Prostate gland (tissue), 2 donors: ENCODE results near the gene CLCN2.

ENCODE experiments used
- POLR2AphosphoS5 ChIP-seq: sonication (generic); formaldehyde crosslinking; IDR thresholded peaks from one replicate; pipeline ENCODE4 v1.6.1; 2017; ENCODE audit warnings: antibody characterized with exemption
- TF ChIP-seq, protein P1 (sequence below), 4 experiments: fragments of 200-600 bp in 2 of 4; fragments of 450-650 bp in 2 of 4; sonication (generic) in 2 of 4; IDR thresholded peaks; 1 replicate in 3 of 4; 2 replicates in 1 of 4; pipeline ENCODE4 v1.5.1; 2016 to 2019; ENCODE audit warnings: antibody characterized with exemption in 4 of 4, mild to moderate bottlenecking in 2 of 4, moderate library complexity in 2 of 4

GRCh38 chr3:184316792-184317191, 44.6 kb downstream of the CLCN2 start:
- TF ChIP-seq POLR2AphosphoS5: no peak
- TF ChIP-seq, protein P1, sequence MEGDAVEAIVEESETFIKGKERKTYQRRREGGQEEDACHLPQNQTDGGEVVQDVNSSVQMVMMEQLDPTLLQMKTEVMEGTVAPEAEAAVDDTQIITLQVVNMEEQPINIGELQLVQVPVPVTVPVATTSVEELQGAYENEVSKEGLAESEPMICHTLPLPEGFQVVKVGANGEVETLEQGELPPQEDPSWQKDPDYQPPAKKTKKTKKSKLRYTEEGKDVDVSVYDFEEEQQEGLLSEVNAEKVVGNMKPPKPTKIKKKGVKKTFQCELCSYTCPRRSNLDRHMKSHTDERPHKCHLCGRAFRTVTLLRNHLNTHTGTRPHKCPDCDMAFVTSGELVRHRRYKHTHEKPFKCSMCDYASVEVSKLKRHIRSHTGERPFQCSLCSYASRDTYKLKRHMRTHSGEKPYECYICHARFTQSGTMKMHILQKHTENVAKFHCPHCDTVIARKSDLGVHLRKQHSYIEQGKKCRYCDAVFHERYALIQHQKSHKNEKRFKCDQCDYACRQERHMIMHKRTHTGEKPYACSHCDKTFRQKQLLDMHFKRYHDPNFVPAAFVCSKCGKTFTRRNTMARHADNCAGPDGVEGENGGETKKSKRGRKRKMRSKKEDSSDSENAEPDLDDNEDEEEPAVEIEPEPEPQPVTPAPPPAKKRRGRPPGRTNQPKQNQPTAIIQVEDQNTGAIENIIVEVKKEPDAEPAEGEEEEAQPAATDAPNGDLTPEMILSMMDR (IDR thresholded peaks at IDR 0.05): no peak
